Endothelial cell of umbilical vein (primary cell): Measurements from ENCODE around the gene MATCAP1. TPM values are rescaled to one million over a fixed set of nuclear protein-coding genes. Genes with fewer than 3 reads are reported as not detected.
A peak's percentile ranks its signal among the peaks of the same experiment; 100 is the strongest.

ENCODE experiments used
- Bru-seq: library from RNA; stranded (reverse); fragments of 400-500 nt; gene quantifications from one replicate; lab custom pipeline; 2021; lab: Mats Ljungman, UMichigan
- BruChase-seq, 2 experiments: library from RNA; stranded (reverse); fragments of 400-500 nt; gene quantifications; one replicate each; lab custom pipeline; 2021; lab: Mats Ljungman, UMichigan
- BruUV-seq: library from RNA; stranded (reverse); fragments of 400-500 nt; replicated peaks from 2 replicates; lab custom pipeline; 2021; lab: Mats Ljungman, UMichigan
- CTCF ChIA-PET: fragments of 300-600, 350-600 bp; sonication (Branson Sonifier 250); formaldehyde crosslinking; loops from one replicate; lab custom pipeline; 2021; ENCODE audit warnings: antibody characterized with exemption, inconsistent platforms; lab: Charles Lee
- POLR2A ChIA-PET: fragments of 300-600, 350-600 bp; sonication (Branson Sonifier 250); formaldehyde crosslinking; loops from one replicate; lab custom pipeline; 2021; ENCODE audit warnings: antibody characterized with exemption, inconsistent platforms; lab: Charles Lee
- DNase-seq: peaks from one replicate; pipeline ENCODE4 v3.0.0-alpha.2; 2011; ENCODE audit warnings: low read depth, low spot score
- FAIRE-seq: peaks from 2 replicates; lab custom pipeline; 2011; peaks lifted over from hg19 to GRCh38; lab: Jason Lieb, UNC
- H2AFZ ChIP-seq: 2 replicates; pipeline ENCODE4 v1.6.0; 2012; ENCODE audit warnings: low read depth, low read length, control low read depth, inconsistent platforms
- H3K27ac ChIP-seq: 2 replicates; pipeline ENCODE4 v1.5.1; 2011; ENCODE audit warnings: low read depth, mild to moderate bottlenecking, control low read depth, low read length, moderate library complexity; ENCODE audit not compliant: insufficient read depth
- H3K27me3 ChIP-seq, 2 experiments: 2 replicates each; pipeline versions ENCODE4 v1.6.0 to v1.6.1; 2011; ENCODE audit warnings: low read length in 2 of 2, mixed read lengths in 1 of 2; ENCODE audit not compliant: control insufficient read depth in 2 of 2, insufficient read depth in 2 of 2
- H3K36me3 ChIP-seq, 2 experiments: 2 replicates in 1 of 2; 3 replicates in 1 of 2; pipeline ENCODE4 v1.5.1; 2011; ENCODE audit warnings: low read length in 2 of 2, mild to moderate bottlenecking in 1 of 2, moderate library complexity in 1 of 2; ENCODE audit not compliant: control insufficient read depth in 2 of 2, insufficient read depth in 2 of 2; ENCODE audit errors: extremely low read depth in 1 of 2
- H3K4me1 ChIP-seq: 3 replicates; pipeline ENCODE4 v1.5.1; 2011; ENCODE audit warnings: mild to moderate bottlenecking, low read length; ENCODE audit not compliant: control insufficient read depth, insufficient read depth; ENCODE audit errors: extremely low read depth
- H3K4me2 ChIP-seq: 2 replicates; pipeline ENCODE4 v1.6.1; 2011; ENCODE audit warnings: low read length, control low read depth, mixed read lengths; ENCODE audit not compliant: insufficient read depth
- H3K4me3 ChIP-seq, 3 experiments: fragments of 200-600 bp in 1 of 3; sonication (generic), shearing (Covaris generic) in 1 of 3; replicated peaks in 1 of 3; 2 replicates each; pipeline ENCODE4 v1.5.1; 2011 to 2016; ENCODE audit warnings: control low read depth in 3 of 3, low read length in 3 of 3, mild to moderate bottlenecking in 2 of 3, inconsistent platforms in 1 of 3, low read depth in 1 of 3, moderate library complexity in 1 of 3; ENCODE audit not compliant: insufficient read depth in 1 of 3
- H3K79me2 ChIP-seq: 2 replicates; pipeline ENCODE4 v1.6.0; 2012; ENCODE audit warnings: low read length, inconsistent platforms; ENCODE audit not compliant: control insufficient read depth, insufficient read depth
- H3K9ac ChIP-seq: replicated peaks from 2 replicates; pipeline ENCODE3; 2011; ENCODE audit warnings: low read length, control low read depth; ENCODE audit not compliant: insufficient read depth; ENCODE audit errors: extremely low read depth
- H3K9me1 ChIP-seq: replicated peaks from 3 replicates; pipeline ENCODE4 v1.6.0; 2011; ENCODE audit warnings: mild to moderate bottlenecking, low read length; ENCODE audit not compliant: control insufficient read depth, insufficient read depth; ENCODE audit errors: extremely low read depth
- H3K9me3 ChIP-seq: replicated peaks from 2 replicates; pipeline ENCODE4 v1.5.1; 2012; ENCODE audit warnings: low read length, inconsistent platforms; ENCODE audit not compliant: control insufficient read depth, insufficient read depth
- H4K20me1 ChIP-seq: replicated peaks from 2 replicates; pipeline ENCODE3; 2011; ENCODE audit warnings: mild to moderate bottlenecking, low read length; ENCODE audit not compliant: control insufficient read depth, insufficient read depth; ENCODE audit errors: extremely low read depth
- EZH2 ChIP-seq: IDR thresholded peaks from 2 replicates; pipeline ENCODE4 v1.6.1; 2012; ENCODE audit warnings: borderline replicate concordance, low read depth, mild to moderate bottlenecking, moderate library complexity, low read length, inconsistent platforms; ENCODE audit not compliant: severe bottlenecking
- FOS ChIP-seq: IDR thresholded peaks from 2 replicates; pipeline ENCODE4 v1.6.1; 2011; ENCODE audit warnings: mild to moderate bottlenecking, low read length, moderate library complexity, borderline replicate concordance; ENCODE audit not compliant: insufficient read depth
- GATA2 ChIP-seq: IDR thresholded peaks from 2 replicates; pipeline ENCODE4 v1.7.0; 2011; ENCODE audit warnings: low read depth, mild to moderate bottlenecking, moderate library complexity, mixed read lengths, low read length; ENCODE audit not compliant: insufficient read length, insufficient read depth
- JUN ChIP-seq: IDR thresholded peaks from 2 replicates; pipeline ENCODE4 v1.6.1; 2011; ENCODE audit warnings: borderline replicate concordance, low read depth; ENCODE audit not compliant: insufficient read length, insufficient read depth
- MYC ChIP-seq: IDR thresholded peaks from one replicate; pipeline ENCODE4 v1.6.1; 2011; ENCODE audit warnings: mild to moderate bottlenecking, low read depth, low read length
- POLR2A ChIP-seq: IDR thresholded peaks from 2 replicates; pipeline ENCODE4 v1.6.1; 2012; ENCODE audit warnings: low read depth, mild to moderate bottlenecking, control low read depth, low read length
- POLR2AphosphoS5 ChIP-seq: IDR thresholded peaks from 2 replicates; pipeline ENCODE4 v1.6.1; 2012; ENCODE audit warnings: low read depth, mild to moderate bottlenecking, control low read depth, low read length, moderate library complexity; ENCODE audit not compliant: insufficient read depth
- dilution Hi-C: fragments of 300-500 bp; cut with MboI; formaldehyde crosslinking; loops from one replicate; pipeline ENCODE4 v1.15.0; 2019; ENCODE audit warnings: low sequenced_read_pairs; ENCODE audit not compliant: extremely low pct_ligation_motif_present
- intact Hi-C: fragments of 100-400 bp; cut with micrococcal nuclease; formaldehyde crosslinking; loops from one replicate; pipeline ENCODE4 v1.10.0; 2022
- long read RNA-seq: library from polyadenylated mRNA; stranded (forward); transcript quantifications from one replicate; pipeline ENCODE4 v2.0.0, GENCODE V29; 2021
- polyA minus RNA-seq, 3 experiments: library from RNA; depleted of rRNA, polyadenylated mRNA; stranded (reverse); fragments of >200 nt; gene quantifications; 1 replicate in 1 of 3; 2 replicates in 2 of 3; pipeline ENCODE4 v1.2.3, GENCODE V29; 2011
- polyA plus RNA-seq, 4 experiments: library from polyadenylated mRNA; depleted of rRNA in 3 of 4; stranded (reverse) in 3 of 4; unstranded in 1 of 4; fragments of >200 nt; gene quantifications; 2 replicates each; pipeline versions ENCODE4 v1.2.1 to v1.2.3, GENCODE V29; 2011 to 2012; ENCODE audit warnings: missing spikeins in 1 of 4
- total RNA-seq: library from RNA; stranded (reverse); gene quantifications from 2 replicates; pipeline ENCODE4 v1.2.3, GENCODE V29; 2021
- TF ChIP-seq, protein P1 (sequence below), 2 donors: IDR thresholded peaks; 1 replicate in 1 of 2; 2 replicates in 1 of 2; pipeline ENCODE4 v1.5.1; 2011; ENCODE audit warnings: low read length in 2 of 2, mild to moderate bottlenecking in 2 of 2, moderate library complexity in 2 of 2, control low read depth in 1 of 2, inconsistent platforms in 1 of 2, low read depth in 1 of 2; ENCODE audit not compliant: insufficient read depth in 1 of 2; ENCODE audit errors: extremely low read depth in 1 of 2
- TF ChIP-seq, protein P2 (sequence below): IDR thresholded peaks from 2 replicates; pipeline ENCODE4 v1.6.1; 2011; ENCODE audit not compliant: insufficient read depth, insufficient read length

The MATCAP1 gene
- total RNA-seq (45.8 and 53.3 TPM in 2 replicates), polyA plus RNA-seq (44.5 and 49.0 TPM in 2 replicates), polyA minus RNA-seq (39.9 and 52.2 TPM in 2 replicates), Bru-seq, nascent RNA (percentile 61 among the genes with signal in this experiment), BruChase-seq, experiment 1, labeled RNA remaining after a 6-hour chase (percentile 86 among the genes with signal in this experiment), BruChase-seq, experiment 2, labeled RNA remaining after a 2-hour chase (percentile 79 among the genes with signal in this experiment)
- polyA plus RNA-seq (2011; cell fraction: cytosol; rRNA removed), result 12.9 and 20.9 TPM in 2 replicates
- 210 and 217 TPM in 2 replicates for polyA plus RNA-seq (2011; cell fraction: nucleus; rRNA removed)
- polyA plus RNA-seq (2012), result 32.0 and 48.1 TPM in 2 replicates
- 2.5 TPM for polyA minus RNA-seq (2011; cell fraction: cytosol; rRNA and poly(A)+ RNA removed)
- polyA minus RNA-seq (2011; cell fraction: nucleus; rRNA and poly(A)+ RNA removed), result 49.8 and 58.9 TPM in 2 replicates
- long read RNA-seq, transcript KIAA0895L-203 (3 exons, 2,824 nt), result major isoform, 6 of 21 reads
- long read RNA-seq, partial matches to known transcripts, result 2 of 21 reads
- long read RNA-seq, other reads (novel, unspliced or antisense), result 12 of 21 reads

DNA sequence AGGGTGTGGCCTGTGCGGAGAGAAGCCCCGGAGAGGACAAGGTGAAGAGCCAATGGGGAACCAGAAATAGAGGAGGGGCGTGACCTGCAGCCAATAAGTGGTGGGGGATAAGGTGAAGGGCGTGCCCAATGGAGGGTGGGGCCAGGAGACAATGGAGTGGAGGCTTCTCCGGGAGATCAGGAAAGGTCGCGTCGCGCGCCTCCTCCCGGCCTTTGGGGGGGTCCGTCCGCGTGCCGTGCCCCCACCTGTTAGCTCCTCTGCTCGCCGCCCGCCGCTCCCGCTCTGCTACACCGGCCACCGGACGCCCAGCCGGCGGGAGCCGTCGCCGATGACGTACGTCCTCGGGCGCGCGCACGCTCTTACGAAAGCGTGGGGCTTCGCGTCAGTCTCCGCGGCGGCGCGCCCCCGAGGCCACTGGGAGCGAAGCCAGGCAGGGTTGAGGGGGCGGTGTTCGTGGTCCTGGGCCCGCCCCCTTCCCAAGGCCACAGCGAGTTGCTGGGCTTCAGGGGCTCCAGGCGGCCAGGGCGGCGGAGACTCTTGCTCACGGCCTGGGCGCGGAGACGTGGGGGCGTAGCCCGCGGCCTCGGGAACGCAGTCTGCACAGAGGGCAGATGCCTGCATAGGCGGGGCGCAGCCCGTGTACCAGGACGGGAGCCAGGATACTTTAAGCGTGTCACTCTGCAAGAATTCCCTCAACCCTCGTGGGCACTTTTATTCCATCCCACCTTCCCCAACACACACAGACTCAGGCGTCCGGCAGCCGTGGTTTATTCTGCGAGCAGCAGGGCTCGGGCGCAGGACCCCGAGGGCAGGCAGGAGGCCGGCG, at the start of gene MATCAP1:
Gene MATCAP1, minus strand, starts transcription at position 337 of the 826 bp plus-strand sequence. CDS start 3,353 bp downstream, outside the sequence.
- no peak for TF ChIP-seq EZH2
- no peak for TF ChIP-seq JUN
- TF ChIP-seq, protein P1, sequence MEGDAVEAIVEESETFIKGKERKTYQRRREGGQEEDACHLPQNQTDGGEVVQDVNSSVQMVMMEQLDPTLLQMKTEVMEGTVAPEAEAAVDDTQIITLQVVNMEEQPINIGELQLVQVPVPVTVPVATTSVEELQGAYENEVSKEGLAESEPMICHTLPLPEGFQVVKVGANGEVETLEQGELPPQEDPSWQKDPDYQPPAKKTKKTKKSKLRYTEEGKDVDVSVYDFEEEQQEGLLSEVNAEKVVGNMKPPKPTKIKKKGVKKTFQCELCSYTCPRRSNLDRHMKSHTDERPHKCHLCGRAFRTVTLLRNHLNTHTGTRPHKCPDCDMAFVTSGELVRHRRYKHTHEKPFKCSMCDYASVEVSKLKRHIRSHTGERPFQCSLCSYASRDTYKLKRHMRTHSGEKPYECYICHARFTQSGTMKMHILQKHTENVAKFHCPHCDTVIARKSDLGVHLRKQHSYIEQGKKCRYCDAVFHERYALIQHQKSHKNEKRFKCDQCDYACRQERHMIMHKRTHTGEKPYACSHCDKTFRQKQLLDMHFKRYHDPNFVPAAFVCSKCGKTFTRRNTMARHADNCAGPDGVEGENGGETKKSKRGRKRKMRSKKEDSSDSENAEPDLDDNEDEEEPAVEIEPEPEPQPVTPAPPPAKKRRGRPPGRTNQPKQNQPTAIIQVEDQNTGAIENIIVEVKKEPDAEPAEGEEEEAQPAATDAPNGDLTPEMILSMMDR (IDR thresholded peaks at IDR 0.05; ENCODE audit: extremely low read depth in 1 of 2, insufficient read depth in 1 of 2, low read depth in 1 of 2, low read length in 2 of 2), result no peak
- TF ChIP-seq, protein P2, sequence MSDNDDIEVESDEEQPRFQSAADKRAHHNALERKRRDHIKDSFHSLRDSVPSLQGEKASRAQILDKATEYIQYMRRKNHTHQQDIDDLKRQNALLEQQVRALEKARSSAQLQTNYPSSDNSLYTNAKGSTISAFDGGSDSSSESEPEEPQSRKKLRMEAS, result no peak
- TF ChIP-seq FOS, result no peak
- TF ChIP-seq POLR2A, result peak; percentile 70
- no peak for TF ChIP-seq MYC
- TF ChIP-seq POLR2AphosphoS5, result peak; percentile 72
- TF ChIP-seq GATA2, result no peak
- Histone ChIP-seq H3K36me3 (no peaks in the 10 kb centered on the region), H3K9me1 (no peaks in the 10 kb centered on the region), H3K27me3 (no peaks in the 10 kb centered on the region), H3K4me3 (peak within 1 kb of the TSS; percentile 75 to 90 (median 88)), H3K79me2 (peaks cover 13% of the 10 kb centered on the region), H3K9me3 (no peaks in the 10 kb centered on the region), H3K27ac (peak within 1 kb of the TSS; percentile 95), H4K20me1 (no peaks in the 10 kb centered on the region), H3K4me2 (peak within 1 kb of the TSS; percentile 96), H3K4me1 (peaks cover 33% of the 10 kb centered on the region), H3K9ac (peak within 1 kb of the TSS; percentile 99), H2AFZ (peak within 1 kb of the TSS; percentile 95)
- POLR2A ChIA-PET, result no interaction called here
- CTCF ChIA-PET, result interaction anchor here (0.7 to 3.5 kb wide), 11 partner anchors 14 to 230 kb away, joined by 3 to 40 read pairs (median 13); partner anchors contain the start of genes FBXL8, NOL3 and TRADD
- dilution Hi-C loops (no loop called here), intact Hi-C loops (loop anchor here (1.0 kb wide), 3 partner anchors 8 to 166 kb away; partner anchors contain the start of gene E2F4)
- peak; percentile 97 for FAIRE-seq
- BruUV-seq, result TSS peak; percentile 76
- peak; percentile 98 for DNase-seq
